ENCODE results near the gene VSX1. TPM values are rescaled to one million over a fixed set of nuclear protein-coding genes. Genes with fewer than 3 reads are reported as not detected.

VSX1 gene
- total RNA-seq, 1 experiment from 2014 or later: not detected

GRCh38 chr20:25128649-25129048 is 46.7 kb upstream of the VSX1 start:
- H3K27ac ChIP-seq (ENCODE audit: low read depth, low read length, poor library complexity, severe bottlenecking): no peak overlapping the region
- intact Hi-C loops (cut with micrococcal nuclease; ENCODE audit: unreplicated experiment): no loop called here
- ChIA-PET CTCF (no interaction called here), POLR2A (ENCODE audit: low non-redundant PET) (no interaction called here)
- H3K4me3 ChIP-seq (ENCODE audit: low read depth, low read length, poor library complexity, severe bottlenecking): no peak overlapping the region
- H3K9me3 ChIP-seq (ENCODE audit: low read depth, low read length, poor library complexity, severe bottlenecking): no peaks in the 10 kb centered on the region
- TF ChIP-seq CTCF (conservative IDR thresholded peaks at IDR 0.05; ENCODE audit: low read depth, low read length): no peak
- TF ChIP-seq EZH2 (IDR thresholded peaks at IDR 0.05; ENCODE audit: borderline replicate concordance, low read depth, low read length, poor library complexity, severe bottlenecking): no peak
- no peaks in the 10 kb centered on the region for H3K27me3 ChIP-seq (replicated peaks; ENCODE audit: insufficient read depth, low read depth, low read length, poor library complexity)
- BruUV-seq (replicated peaks): no TSS peak
- no peaks in the 10 kb centered on the region for H3K4me1 ChIP-seq (ENCODE audit: insufficient read depth, low read length, poor library complexity, severe bottlenecking)
- H3K36me3 ChIP-seq (ENCODE audit: insufficient read depth, low read length, poor library complexity, severe bottlenecking): no peaks in the 10 kb centered on the region
- DNase-seq (ENCODE audit: low spot score): no peak

DNA sequence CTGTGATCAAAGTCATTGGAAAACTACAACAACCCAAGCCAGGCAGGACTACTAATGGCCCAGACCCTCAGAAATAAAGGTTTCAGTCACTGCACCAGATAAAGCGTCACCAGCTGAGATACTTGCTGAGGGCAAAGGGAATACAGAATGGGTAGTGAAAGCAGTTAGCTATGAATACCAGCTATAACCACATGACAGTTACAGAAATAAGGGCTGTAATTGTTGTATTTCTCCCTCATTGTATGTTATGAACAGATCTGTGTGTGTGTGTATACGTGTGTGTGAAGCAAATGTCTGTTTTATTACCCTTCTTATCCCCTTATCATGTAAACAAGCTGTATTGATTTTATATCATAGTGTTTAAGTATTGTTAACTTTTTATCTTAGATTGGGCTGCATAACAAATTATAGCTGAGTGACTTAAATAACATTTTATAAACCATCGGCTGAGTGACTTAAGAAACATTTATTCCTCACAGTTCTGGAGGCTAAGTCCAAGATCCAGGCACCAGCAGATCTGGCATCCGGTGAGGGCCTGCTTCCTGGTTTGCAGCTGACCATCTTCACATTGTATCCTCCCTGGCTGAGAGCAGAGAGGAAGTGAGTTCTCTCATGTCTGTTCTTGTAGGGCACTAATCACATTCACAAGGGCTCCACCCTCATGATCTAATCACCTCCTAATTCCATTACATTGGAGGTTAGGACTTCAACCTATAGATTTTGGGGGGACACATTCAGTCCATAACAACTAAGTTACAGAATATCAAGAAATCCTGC is 46.0 kb upstream of the VSX1 start:
- no peak overlapping the region for H3K27ac ChIP-seq (ENCODE audit: low read depth, low read length, poor library complexity, severe bottlenecking)
- no peak for TF ChIP-seq EZH2 (IDR thresholded peaks at IDR 0.05; ENCODE audit: borderline replicate concordance, low read depth, low read length, poor library complexity, severe bottlenecking)
- TF ChIP-seq CTCF (conservative IDR thresholded peaks at IDR 0.05; ENCODE audit: low read depth, low read length): no peak
- BruUV-seq (replicated peaks): no TSS peak
- H3K27me3 ChIP-seq (replicated peaks; ENCODE audit: insufficient read depth, low read depth, low read length, poor library complexity): peaks cover 4% of the 10 kb centered on the region
- H3K9me3 ChIP-seq (ENCODE audit: low read depth, low read length, poor library complexity, severe bottlenecking): no peaks in the 10 kb centered on the region
- ChIA-PET CTCF (no interaction called here), POLR2A (ENCODE audit: low non-redundant PET) (no interaction called here)
- H3K4me1 ChIP-seq (ENCODE audit: insufficient read depth, low read length, poor library complexity, severe bottlenecking): no peaks in the 10 kb centered on the region
- DNase-seq (ENCODE audit: low spot score): no peak
- intact Hi-C loops (cut with micrococcal nuclease; ENCODE audit: unreplicated experiment): no loop called here
- H3K36me3 ChIP-seq (ENCODE audit: insufficient read depth, low read length, poor library complexity, severe bottlenecking): no peaks in the 10 kb centered on the region
- H3K4me3 ChIP-seq (ENCODE audit: low read depth, low read length, poor library complexity, severe bottlenecking): no peak overlapping the region

DNA sequence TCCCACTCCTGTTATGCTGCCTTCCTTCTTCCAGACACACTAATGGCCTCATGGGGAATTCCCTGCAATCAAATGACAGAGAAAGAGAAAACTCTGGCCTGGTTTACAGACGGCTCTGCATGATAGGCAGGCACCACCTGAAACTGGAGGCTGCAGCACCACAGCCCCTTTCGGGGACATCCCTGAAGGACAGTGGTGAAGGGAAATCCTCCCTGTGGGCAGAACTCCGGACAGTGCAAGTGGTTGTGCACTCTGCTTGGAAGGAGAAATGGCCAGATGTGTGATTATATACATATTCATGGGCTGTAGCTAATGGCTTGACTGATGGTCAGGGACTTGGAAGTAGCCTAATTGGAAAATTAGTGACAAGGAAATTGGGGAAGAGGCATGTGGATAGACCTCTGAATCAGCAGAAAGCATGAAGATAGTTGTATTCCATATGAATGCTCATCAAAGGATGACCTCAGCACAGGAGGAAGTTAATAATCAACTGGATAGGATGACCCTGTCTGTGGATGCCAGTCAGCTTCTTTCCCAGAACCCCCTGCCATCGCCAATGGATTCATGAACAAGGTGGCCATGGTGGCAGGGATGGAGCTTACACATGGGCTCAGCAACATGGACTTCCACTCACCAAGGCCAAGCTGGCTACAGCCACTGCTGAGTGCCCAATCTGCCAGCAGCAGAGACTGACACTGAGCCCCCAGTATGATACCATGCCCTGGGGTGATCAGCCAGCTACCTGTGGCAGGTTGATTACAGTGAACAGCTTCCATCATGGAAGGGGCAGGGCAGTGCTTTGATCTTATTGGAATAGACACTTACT is 44.5 kb upstream of the VSX1 start:
- DNase-seq (ENCODE audit: low spot score): no peak
- Histone ChIP-seq H3K4me3 (ENCODE audit: low read depth, low read length, poor library complexity, severe bottlenecking) (no peak overlapping the region), H3K4me1 (ENCODE audit: insufficient read depth, low read length, poor library complexity, severe bottlenecking) (no peaks in the 10 kb centered on the region), H3K27me3 (replicated peaks; ENCODE audit: insufficient read depth, low read depth, low read length, poor library complexity) (peaks cover 19% of the 10 kb centered on the region), H3K9me3 (ENCODE audit: low read depth, low read length, poor library complexity, severe bottlenecking) (no peaks in the 10 kb centered on the region), H3K27ac (ENCODE audit: low read depth, low read length, poor library complexity, severe bottlenecking) (no peak overlapping the region), H3K36me3 (ENCODE audit: insufficient read depth, low read length, poor library complexity, severe bottlenecking) (no peaks in the 10 kb centered on the region)
- TF ChIP-seq CTCF (conservative IDR thresholded peaks at IDR 0.05; ENCODE audit: low read depth, low read length) (no peak), EZH2 (IDR thresholded peaks at IDR 0.05; ENCODE audit: borderline replicate concordance, low read depth, low read length, poor library complexity, severe bottlenecking) (no peak)
- intact Hi-C loops (cut with micrococcal nuclease; ENCODE audit: unreplicated experiment): no loop called here
- CTCF ChIA-PET: no interaction called here
- POLR2A ChIA-PET (ENCODE audit: low non-redundant PET): no interaction called here
- BruUV-seq (replicated peaks): no TSS peak

Data from A673 (cell line).